HEK293 (cell line): ENCODE measurements around the gene DST.

ENCODE experiments used
- BCL11A ChIP-seq: fragments of 450-650 bp; formaldehyde crosslinking; IDR thresholded peaks from 2 replicates; pipeline ENCODE4 v1.5.1; 2016; ENCODE audit warnings: low read depth, missing biosample characterization, missing genetic modification characterization
- KLF10 ChIP-seq: fragments of 450-650 bp; IDR thresholded peaks from 2 replicates; pipeline ENCODE4 v1.5.1; 2018; ENCODE audit warnings: missing biosample characterization, mild to moderate bottlenecking, missing genetic modification characterization
- KLF7 ChIP-seq: fragments of 450-650 bp; formaldehyde crosslinking; IDR thresholded peaks from 2 replicates; pipeline ENCODE4 v1.5.1; 2016; ENCODE audit warnings: missing biosample characterization, missing genetic modification characterization, borderline replicate concordance
- MYNN ChIP-seq: fragments of 450-650 bp; formaldehyde crosslinking; IDR thresholded peaks from 2 replicates; pipeline ENCODE4 v1.5.1; 2016; ENCODE audit warnings: missing biosample characterization, missing genetic modification characterization, borderline replicate concordance
- OSR2 ChIP-seq: fragments of 450-650 bp; formaldehyde crosslinking; IDR thresholded peaks from 2 replicates; pipeline ENCODE4 v1.5.1; 2016; ENCODE audit warnings: missing biosample characterization, missing genetic modification characterization
- SCRT2 ChIP-seq: fragments of 450-650 bp; formaldehyde crosslinking; IDR thresholded peaks from 2 replicates; pipeline ENCODE4 v1.5.1; 2016; ENCODE audit warnings: missing biosample characterization, missing genetic modification characterization
- SP2 ChIP-seq: fragments of 450-650 bp; formaldehyde crosslinking; IDR thresholded peaks from 2 replicates; pipeline ENCODE4 v1.5.1; 2016; ENCODE audit warnings: missing biosample characterization, missing genetic modification characterization
- SP7 ChIP-seq: fragments of 450-650 bp; formaldehyde crosslinking; IDR thresholded peaks from 2 replicates; pipeline ENCODE4 v1.5.1; 2016; ENCODE audit warnings: missing biosample characterization, missing genetic modification characterization
- TSHZ1 ChIP-seq: fragments of 450-650 bp; formaldehyde crosslinking; IDR thresholded peaks from 2 replicates; pipeline ENCODE4 v1.5.1; 2016; ENCODE audit warnings: missing biosample characterization, missing genetic modification characterization, borderline replicate concordance
- ZBTB17 ChIP-seq: fragments of 450-650 bp; formaldehyde crosslinking; IDR thresholded peaks from 2 replicates; pipeline ENCODE4 v1.5.1; 2016; ENCODE audit warnings: missing biosample characterization, missing genetic modification characterization
- ZBTB21 ChIP-seq: fragments of 450-650 bp; formaldehyde crosslinking; IDR thresholded peaks from 2 replicates; pipeline ENCODE4 v1.5.1; 2017; ENCODE audit warnings: missing biosample characterization, missing genetic modification characterization
- ZBTB7A ChIP-seq: fragments of 450-650 bp; formaldehyde crosslinking; IDR thresholded peaks from 2 replicates; pipeline ENCODE4 v1.5.1; 2016; ENCODE audit warnings: low read depth, missing biosample characterization, missing genetic modification characterization
- ZFHX2 ChIP-seq: fragments of 450-650 bp; formaldehyde crosslinking; conservative IDR thresholded peaks from 2 replicates; pipeline ENCODE4 v1.5.1; 2016; ENCODE audit warnings: missing biosample characterization, missing genetic modification characterization
- ZFP37 ChIP-seq: fragments of 450-650 bp; formaldehyde crosslinking; IDR thresholded peaks from 2 replicates; pipeline ENCODE4 v1.5.1; 2016; ENCODE audit warnings: missing biosample characterization, missing genetic modification characterization
- ZNF274 ChIP-seq, 2 experiments: fragments of 200-500 bp in 1 of 2; fragments of 450-650 bp in 1 of 2; sonication (Bioruptor generic) in 1 of 2; formaldehyde crosslinking in 1 of 2; IDR thresholded peaks; 2 replicates each; pipeline versions ENCODE4 v1.5.1 to v1.6.1; 2014 to 2016; ENCODE audit warnings: borderline replicate concordance in 1 of 2, inconsistent platforms in 1 of 2, low read length in 1 of 2, missing biosample characterization in 1 of 2, missing genetic modification characterization in 1 of 2
- ZNF335 ChIP-seq: fragments of 450-650 bp; formaldehyde crosslinking; conservative IDR thresholded peaks from 2 replicates; pipeline ENCODE4 v1.5.1; 2016; ENCODE audit warnings: missing biosample characterization, missing genetic modification characterization
- ZNF366 ChIP-seq: fragments of 450-650 bp; formaldehyde crosslinking; conservative IDR thresholded peaks from 2 replicates; pipeline ENCODE4 v1.5.1; 2016; ENCODE audit warnings: missing biosample characterization, missing genetic modification characterization
- ZNF394 ChIP-seq: fragments of 450-650 bp; formaldehyde crosslinking; IDR thresholded peaks from 2 replicates; pipeline ENCODE4 v1.5.1; 2016; ENCODE audit warnings: missing biosample characterization, missing genetic modification characterization, mild to moderate bottlenecking, moderate library complexity, borderline replicate concordance
- ZNF48 ChIP-seq: fragments of 450-650 bp; formaldehyde crosslinking; IDR thresholded peaks from 2 replicates; pipeline ENCODE4 v1.5.1; 2016; ENCODE audit warnings: missing biosample characterization, missing genetic modification characterization
- ZNF585B ChIP-seq: fragments of 450-650 bp; formaldehyde crosslinking; IDR thresholded peaks from 2 replicates; pipeline ENCODE4 v1.5.1; 2016; ENCODE audit warnings: missing biosample characterization, missing genetic modification characterization
- ZNF600 ChIP-seq: fragments of 450-650 bp; formaldehyde crosslinking; IDR thresholded peaks from 2 replicates; pipeline ENCODE4 v1.5.1; 2016; ENCODE audit warnings: missing biosample characterization, missing genetic modification characterization
- ZNF629 ChIP-seq: fragments of 450-650 bp; formaldehyde crosslinking; IDR thresholded peaks from 2 replicates; pipeline ENCODE4 v1.5.1; 2017; ENCODE audit warnings: missing biosample characterization, missing genetic modification characterization
- ZNF660 ChIP-seq: fragments of 450-650 bp; IDR thresholded peaks from 2 replicates; pipeline ENCODE4 v1.5.1; 2018; ENCODE audit warnings: missing biosample characterization, mild to moderate bottlenecking, missing genetic modification characterization
- ZNF701 ChIP-seq: fragments of 450-650 bp; formaldehyde crosslinking; IDR thresholded peaks from 2 replicates; pipeline ENCODE4 v1.5.1; 2016; ENCODE audit warnings: missing biosample characterization, missing genetic modification characterization
- ZNF777 ChIP-seq: fragments of 450-650 bp; formaldehyde crosslinking; IDR thresholded peaks from 2 replicates; pipeline ENCODE4 v1.5.1; 2017; ENCODE audit warnings: missing biosample characterization, missing genetic modification characterization, borderline replicate concordance
- ZXDB ChIP-seq: fragments of 450-650 bp; formaldehyde crosslinking; IDR thresholded peaks from 2 replicates; pipeline ENCODE4 v1.5.1; 2016; ENCODE audit warnings: missing biosample characterization, missing genetic modification characterization
- TF ChIP-seq, protein P1 (sequence below): fragments of 450-650 bp; formaldehyde crosslinking; IDR thresholded peaks from 2 replicates; pipeline ENCODE4 v1.5.1; 2016; ENCODE audit warnings: missing biosample characterization, missing genetic modification characterization
- TF ChIP-seq, protein P2 (sequence below): fragments of 450-650 bp; formaldehyde crosslinking; IDR thresholded peaks from 2 replicates; pipeline ENCODE4 v1.5.1; 2017; ENCODE audit warnings: missing biosample characterization, missing genetic modification characterization
- TF ChIP-seq, protein P3 (sequence below): fragments of 450-650 bp; formaldehyde crosslinking; IDR thresholded peaks from 2 replicates; pipeline ENCODE4 v1.5.1; 2017; ENCODE audit warnings: missing biosample characterization, mild to moderate bottlenecking, missing genetic modification characterization, moderate library complexity
- TF ChIP-seq, protein P4 (sequence below): fragments of 450-650 bp; formaldehyde crosslinking; IDR thresholded peaks from 2 replicates; pipeline ENCODE4 v1.5.1; 2016; ENCODE audit warnings: missing biosample characterization, missing genetic modification characterization

DST gene

DNA sequence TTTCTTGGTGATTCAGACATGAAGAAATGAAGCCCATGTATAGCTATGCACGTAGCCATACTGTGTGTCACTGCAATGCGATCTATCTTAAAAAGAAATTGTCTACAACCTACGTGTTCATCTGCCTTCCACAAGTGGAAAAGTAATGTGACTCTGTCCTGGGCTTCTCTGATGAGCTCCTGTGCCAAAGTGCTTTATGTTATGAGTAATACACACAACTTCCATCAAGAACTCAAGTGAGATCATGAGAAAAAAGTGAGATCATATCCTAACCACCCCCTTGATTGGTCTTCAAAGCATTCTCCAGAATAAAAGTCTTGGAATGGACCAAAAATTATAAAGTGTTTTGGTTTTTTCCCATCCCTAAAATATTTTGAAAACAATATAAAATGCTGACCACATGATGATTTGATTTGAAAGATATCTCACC, 114.3 kb downstream of the DST start (continued):
- TF ChIP-seq, protein P1, sequence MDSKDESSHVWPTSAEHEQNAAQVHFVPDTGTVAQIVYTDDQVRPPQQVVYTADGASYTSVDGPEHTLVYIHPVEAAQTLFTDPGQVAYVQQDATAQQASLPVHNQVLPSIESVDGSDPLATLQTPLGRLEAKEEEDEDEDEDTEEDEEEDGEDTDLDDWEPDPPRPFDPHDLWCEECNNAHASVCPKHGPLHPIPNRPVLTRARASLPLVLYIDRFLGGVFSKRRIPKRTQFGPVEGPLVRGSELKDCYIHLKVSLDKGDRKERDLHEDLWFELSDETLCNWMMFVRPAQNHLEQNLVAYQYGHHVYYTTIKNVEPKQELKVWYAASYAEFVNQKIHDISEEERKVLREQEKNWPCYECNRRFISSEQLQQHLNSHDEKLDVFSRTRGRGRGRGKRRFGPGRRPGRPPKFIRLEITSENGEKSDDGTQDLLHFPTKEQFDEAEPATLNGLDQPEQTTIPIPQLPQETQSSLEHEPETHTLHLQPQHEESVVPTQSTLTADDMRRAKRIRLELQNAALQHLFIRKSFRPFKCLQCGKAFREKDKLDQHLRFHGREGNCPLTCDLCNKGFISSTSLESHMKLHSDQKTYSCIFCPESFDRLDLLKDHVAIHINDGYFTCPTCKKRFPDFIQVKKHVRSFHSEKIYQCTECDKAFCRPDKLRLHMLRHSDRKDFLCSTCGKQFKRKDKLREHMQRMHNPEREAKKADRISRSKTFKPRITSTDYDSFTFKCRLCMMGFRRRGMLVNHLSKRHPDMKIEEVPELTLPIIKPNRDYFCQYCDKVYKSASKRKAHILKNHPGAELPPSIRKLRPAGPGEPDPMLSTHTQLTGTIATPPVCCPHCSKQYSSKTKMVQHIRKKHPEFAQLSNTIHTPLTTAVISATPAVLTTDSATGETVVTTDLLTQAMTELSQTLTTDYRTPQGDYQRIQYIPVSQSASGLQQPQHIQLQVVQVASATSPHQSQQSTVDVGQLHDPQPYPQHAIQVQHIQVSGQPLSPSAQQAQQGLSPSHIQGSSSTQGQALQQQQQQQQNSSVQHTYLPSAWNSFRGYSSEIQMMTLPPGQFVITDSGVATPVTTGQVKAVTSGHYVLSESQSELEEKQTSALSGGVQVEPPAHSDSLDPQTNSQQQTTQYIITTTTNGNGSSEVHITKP (tag by site-specific recombination) = peak; percentile 90
- peak; percentile 68 for TF ChIP-seq ZNF600 (tag by site-specific recombination)
- TF ChIP-seq ZNF629 (tag by site-specific recombination) = peak; percentile 95
- TF ChIP-seq ZFHX2 (tag by site-specific recombination) = no peak
- TF ChIP-seq SP7 = peak; percentile 51; the same call in 1 of the 2 replicates
- TF ChIP-seq ZBTB17 (tag by site-specific recombination) = peak; percentile 67
- TF ChIP-seq SP2 = 0 out of 2 replicates have a peak, but pooled peaks have one; percentile 14
- peak; percentile 67; the same call in 1 of the 2 replicates for TF ChIP-seq ZNF394 (tag by site-specific recombination)
- TF ChIP-seq SCRT2 (tag by site-specific recombination) = peak; percentile 95
- TF ChIP-seq ZNF335 (tag by site-specific recombination) = no peak; the same call in 1 of the 2 replicates
- peak; percentile 93 for TF ChIP-seq ZNF366
- TF ChIP-seq ZNF274 (IDR thresholded peaks at IDR 0.05; ENCODE audit: low read length) = no peak
- TF ChIP-seq ZNF274 (tag by site-specific recombination; IDR thresholded peaks at IDR 0.05; ENCODE audit: borderline replicate concordance) = no peak
- 0 out of 2 replicates have a peak, but pooled peaks have one; percentile 17 for TF ChIP-seq ZXDB (tag by site-specific recombination)
- peak; percentile 15; the same call in 1 of the 2 replicates for TF ChIP-seq BCL11A (tag by site-specific recombination)
- peak; percentile 53; the same call in 1 of the 2 replicates for TF ChIP-seq ZNF660
- TF ChIP-seq MYNN (tag by site-specific recombination) = peak; percentile 99
- TF ChIP-seq, protein P2, sequence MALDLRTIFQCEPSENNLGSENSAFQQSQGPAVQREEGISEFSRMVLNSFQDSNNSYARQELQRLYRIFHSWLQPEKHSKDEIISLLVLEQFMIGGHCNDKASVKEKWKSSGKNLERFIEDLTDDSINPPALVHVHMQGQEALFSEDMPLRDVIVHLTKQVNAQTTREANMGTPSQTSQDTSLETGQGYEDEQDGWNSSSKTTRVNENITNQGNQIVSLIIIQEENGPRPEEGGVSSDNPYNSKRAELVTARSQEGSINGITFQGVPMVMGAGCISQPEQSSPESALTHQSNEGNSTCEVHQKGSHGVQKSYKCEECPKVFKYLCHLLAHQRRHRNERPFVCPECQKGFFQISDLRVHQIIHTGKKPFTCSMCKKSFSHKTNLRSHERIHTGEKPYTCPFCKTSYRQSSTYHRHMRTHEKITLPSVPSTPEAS (tag by site-specific recombination) = no peak
- TF ChIP-seq, protein P3, sequence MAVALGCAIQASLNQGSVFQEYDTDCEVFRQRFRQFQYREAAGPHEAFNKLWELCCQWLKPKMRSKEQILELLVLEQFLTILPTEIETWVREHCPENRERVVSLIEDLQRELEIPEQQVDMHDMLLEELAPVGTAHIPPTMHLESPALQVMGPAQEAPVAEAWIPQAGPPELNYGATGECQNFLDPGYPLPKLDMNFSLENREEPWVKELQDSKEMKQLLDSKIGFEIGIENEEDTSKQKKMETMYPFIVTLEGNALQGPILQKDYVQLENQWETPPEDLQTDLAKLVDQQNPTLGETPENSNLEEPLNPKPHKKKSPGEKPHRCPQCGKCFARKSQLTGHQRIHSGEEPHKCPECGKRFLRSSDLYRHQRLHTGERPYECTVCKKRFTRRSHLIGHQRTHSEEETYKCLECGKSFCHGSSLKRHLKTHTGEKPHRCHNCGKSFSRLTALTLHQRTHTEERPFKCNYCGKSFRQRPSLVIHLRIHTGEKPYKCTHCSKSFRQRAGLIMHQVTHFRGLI = peak; percentile 19; the same call in 1 of the 2 replicates
- TF ChIP-seq ZFP37 = 0 out of 2 replicates have a peak, but pooled peaks have one; percentile 22
- TF ChIP-seq ZNF48 (tag by site-specific recombination) = no peak
- TF ChIP-seq, protein P4, sequence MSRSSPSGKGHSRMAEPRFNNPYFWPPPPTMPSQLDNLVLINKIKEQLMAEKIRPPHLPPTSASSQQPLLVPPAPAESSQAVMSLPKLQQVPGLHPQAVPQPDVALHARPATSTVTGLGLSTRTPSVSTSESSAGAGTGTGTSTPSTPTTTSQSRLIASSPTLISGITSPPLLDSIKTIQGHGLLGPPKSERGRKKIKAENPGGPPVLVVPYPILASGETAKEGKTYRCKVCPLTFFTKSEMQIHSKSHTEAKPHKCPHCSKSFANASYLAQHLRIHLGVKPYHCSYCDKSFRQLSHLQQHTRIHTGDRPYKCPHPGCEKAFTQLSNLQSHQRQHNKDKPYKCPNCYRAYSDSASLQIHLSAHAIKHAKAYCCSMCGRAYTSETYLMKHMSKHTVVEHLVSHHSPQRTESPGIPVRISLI = peak; percentile 60; the same call in 1 of the 2 replicates
- peak; percentile 31; the same call in 1 of the 2 replicates for TF ChIP-seq TSHZ1 (tag by site-specific recombination)
- TF ChIP-seq OSR2 (tag by site-specific recombination) = peak; percentile 46; the same call in 1 of the 2 replicates
- no peak for TF ChIP-seq KLF7
- peak; percentile 72 for TF ChIP-seq KLF10 (tag by site-specific recombination)
- TF ChIP-seq ZNF585B = no peak
- TF ChIP-seq ZNF777 (tag by site-specific recombination) = no peak
- no peak for TF ChIP-seq ZNF701 (tag by site-specific recombination)
- TF ChIP-seq ZBTB7A (tag by site-specific recombination) = no peak
- TF ChIP-seq ZBTB21 (tag by site-specific recombination) = peak; percentile 77
